Brain microvascular endothelial cell (primary cell): ENCODE results near the gene TMEM131.

ENCODE experiments used
- DNase-seq: peaks from one replicate; pipeline ENCODE4 v3.0.0-alpha.2; 2020
- H3K27ac ChIP-seq: fragments of 250-450 bp; sonication (Bioruptor Pico); 2 replicates; pipeline ENCODE4 v1.5.1; 2020; ENCODE audit warnings: mild to moderate bottlenecking, moderate library complexity
- H3K27me3 ChIP-seq: fragments of 250-450 bp; sonication (Bioruptor Pico); replicated peaks from 2 replicates; pipeline ENCODE4 v1.5.1; 2020; ENCODE audit warnings: mild to moderate bottlenecking
- H3K36me3 ChIP-seq: fragments of 250-450 bp; sonication (Bioruptor Pico); replicated peaks from 2 replicates; pipeline ENCODE4 v1.5.1; 2020; ENCODE audit warnings: mild to moderate bottlenecking
- H3K4me3 ChIP-seq: 2 replicates; pipeline ENCODE4 v1.5.1; 2011; ENCODE audit warnings: low read depth, mild to moderate bottlenecking, control low read depth, low read length, moderate library complexity
- in situ Hi-C: cut with HindIII; loops from 2 replicates; pipeline ENCODE4 v1.10.0; 2017; ENCODE audit warnings: low sequenced_read_pairs, low pct_ligation_motif_present
- TF ChIP-seq, protein P1 (sequence below): IDR thresholded peaks from 2 replicates; pipeline ENCODE4 v1.5.1; 2011; ENCODE audit warnings: low read depth, mild to moderate bottlenecking, moderate library complexity, low read length, control low read depth, inconsistent platforms; ENCODE audit errors: missing control alignments

TMEM131 gene

DNA sequence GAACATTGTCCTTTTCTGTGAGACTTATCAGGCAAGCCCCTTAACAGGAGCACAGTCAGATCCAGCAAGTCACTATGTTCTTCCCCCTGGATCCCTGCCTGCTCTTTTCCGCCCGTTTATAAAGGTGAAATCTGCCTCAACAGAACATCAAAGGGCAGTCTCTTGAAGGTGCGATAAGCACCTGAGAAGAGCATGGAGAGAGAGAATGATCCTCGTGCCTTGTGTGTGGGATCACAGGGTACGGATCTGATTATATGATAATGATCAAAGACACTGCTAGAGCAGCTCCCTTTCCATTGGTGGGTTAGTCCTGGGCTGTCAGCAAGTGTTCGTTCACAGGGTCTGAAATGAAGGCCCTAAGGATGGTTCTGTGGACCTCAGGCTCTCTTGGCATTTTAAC lies 176.0 kb downstream of the TMEM131 start:
- H3K36me3 ChIP-seq = no peaks in the 10 kb centered on the region
- H3K27me3 ChIP-seq = no peaks in the 10 kb centered on the region
- in situ Hi-C loops = no loop called here
- H3K27ac ChIP-seq = no peak overlapping the region
- DNase-seq = no peak
- H3K4me3 ChIP-seq = no peak overlapping the region
- TF ChIP-seq, protein P1, sequence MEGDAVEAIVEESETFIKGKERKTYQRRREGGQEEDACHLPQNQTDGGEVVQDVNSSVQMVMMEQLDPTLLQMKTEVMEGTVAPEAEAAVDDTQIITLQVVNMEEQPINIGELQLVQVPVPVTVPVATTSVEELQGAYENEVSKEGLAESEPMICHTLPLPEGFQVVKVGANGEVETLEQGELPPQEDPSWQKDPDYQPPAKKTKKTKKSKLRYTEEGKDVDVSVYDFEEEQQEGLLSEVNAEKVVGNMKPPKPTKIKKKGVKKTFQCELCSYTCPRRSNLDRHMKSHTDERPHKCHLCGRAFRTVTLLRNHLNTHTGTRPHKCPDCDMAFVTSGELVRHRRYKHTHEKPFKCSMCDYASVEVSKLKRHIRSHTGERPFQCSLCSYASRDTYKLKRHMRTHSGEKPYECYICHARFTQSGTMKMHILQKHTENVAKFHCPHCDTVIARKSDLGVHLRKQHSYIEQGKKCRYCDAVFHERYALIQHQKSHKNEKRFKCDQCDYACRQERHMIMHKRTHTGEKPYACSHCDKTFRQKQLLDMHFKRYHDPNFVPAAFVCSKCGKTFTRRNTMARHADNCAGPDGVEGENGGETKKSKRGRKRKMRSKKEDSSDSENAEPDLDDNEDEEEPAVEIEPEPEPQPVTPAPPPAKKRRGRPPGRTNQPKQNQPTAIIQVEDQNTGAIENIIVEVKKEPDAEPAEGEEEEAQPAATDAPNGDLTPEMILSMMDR = no peak

DNA sequence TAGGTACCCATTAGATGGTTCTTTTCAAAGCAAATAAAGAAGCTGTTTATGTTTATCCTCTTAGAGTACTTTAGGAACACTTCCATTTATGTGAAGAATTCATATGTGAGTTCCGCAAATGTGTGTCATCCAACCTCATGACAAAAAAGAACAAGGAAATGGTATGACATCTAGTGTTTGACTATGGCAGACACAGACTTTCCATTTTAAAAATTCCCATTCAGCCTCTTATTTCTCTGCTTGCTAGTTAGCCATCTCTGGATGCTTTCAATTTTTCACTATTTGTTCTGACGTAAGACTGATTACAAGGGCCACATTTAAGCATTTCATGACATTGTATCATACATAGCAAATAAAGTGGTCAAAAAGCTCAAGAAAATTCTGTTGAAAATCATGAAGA lies 179.3 kb downstream of the TMEM131 start:
- Histone ChIP-seq H3K4me3 (no peak overlapping the region), H3K27ac (no peak overlapping the region), H3K36me3 (peaks cover 7% of the 10 kb centered on the region), H3K27me3 (no peaks in the 10 kb centered on the region)
- in situ Hi-C loops = no loop called here
- DNase-seq = no peak
- TF ChIP-seq, protein P1 = no peak

DNA sequence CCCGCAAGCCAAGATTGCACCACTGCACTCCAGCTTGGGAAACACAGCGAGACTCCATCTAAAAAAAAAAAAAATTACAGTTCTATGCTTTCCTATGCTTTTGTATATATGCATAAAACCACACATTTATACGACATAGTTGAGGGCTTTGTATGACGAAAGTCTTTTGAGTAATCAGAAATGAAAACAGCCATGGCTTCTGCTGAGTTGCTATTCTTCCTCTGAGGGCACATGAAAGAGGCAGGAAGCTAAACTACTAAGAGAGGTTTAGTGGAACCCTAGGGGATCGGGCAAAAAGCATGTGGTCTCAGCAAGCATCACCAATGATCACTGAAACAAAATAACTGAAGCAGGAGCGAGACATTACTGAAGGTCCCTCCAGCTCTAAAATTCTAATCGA lies 182.8 kb downstream of the TMEM131 start:
- Histone ChIP-seq H3K4me3 (no peak overlapping the region), H3K27ac (no peak overlapping the region), H3K36me3 (peaks cover 10% of the 10 kb centered on the region), H3K27me3 (no peaks in the 10 kb centered on the region)
- in situ Hi-C loops = no loop called here
- DNase-seq = no peak
- TF ChIP-seq, protein P1 = no peak

GRCh38 chr2:97808816-97809215 lies 186.9 kb downstream of the TMEM131 start:
- Histone ChIP-seq H3K4me3 (no peak overlapping the region), H3K36me3 (peaks cover 14% of the 10 kb centered on the region), H3K27ac (no peak overlapping the region), H3K27me3 (no peaks in the 10 kb centered on the region)
- no peak for DNase-seq
- in situ Hi-C loops = no loop called here
- TF ChIP-seq, protein P1 = no peak

GRCh38 chr2:97806738-97807618 lies 188.8 kb downstream of the TMEM131 start:
- Histone ChIP-seq H3K27ac (no peak overlapping the region), H3K27me3 (no peaks in the 10 kb centered on the region), H3K36me3 (peaks cover 12% of the 10 kb centered on the region), H3K4me3 (no peak overlapping the region)
- TF ChIP-seq, protein P1 = peak; percentile 98
- in situ Hi-C loops = no loop called here
- peak; percentile 74 for DNase-seq

GRCh38 chr2:97805776-97806175 lies 190.0 kb downstream of the TMEM131 start:
- no peak for DNase-seq
- peaks cover 12% of the 10 kb centered on the region for H3K36me3 ChIP-seq
- no peaks in the 10 kb centered on the region for H3K27me3 ChIP-seq
- TF ChIP-seq, protein P1 = no peak
- no peak overlapping the region for H3K4me3 ChIP-seq
- in situ Hi-C loops = no loop called here
- no peak overlapping the region for H3K27ac ChIP-seq
